HCT116 (cell line): ENCODE measurements around the gene KRTAP12-3. TPM values are rescaled to one million over a fixed set of nuclear protein-coding genes. Genes with fewer than 3 reads are reported as not detected.

Source experiments
- ATAC-seq: fragments of 200-7000 bp; cut with Tn5 transposase; 2 replicates; pipeline ENCODE4 v1.9.1; 2020; ENCODE audit warnings: mild to moderate bottlenecking, moderate library complexity
- BruUV-seq: library from RNA; stranded (reverse); fragments of 400-500 nt; replicated peaks from 2 replicates; lab custom pipeline; 2021; lab: Mats Ljungman, UMichigan
- CTCF ChIA-PET: fragments of 300-600 bp; sonication (Branson Sonifier 250); formaldehyde crosslinking; loops from one replicate; lab custom pipeline; 2021; ENCODE audit warnings: antibody characterized with exemption; lab: Charles Lee
- POLR2A ChIA-PET: fragments of 300-600, 350-600 bp; sonication (Branson Sonifier 250); formaldehyde crosslinking; loops from one replicate; lab custom pipeline; 2021; ENCODE audit warnings: antibody characterized with exemption; lab: Charles Lee
- RAD21 ChIA-PET, 2 experiments: fragments of 300-600 bp; sonication (Branson Sonifier 250); formaldehyde crosslinking; loops; one replicate each; lab custom pipeline; 2023; ENCODE audit warnings: low total read pairs in 2 of 2; ENCODE audit not compliant: uncharacterized antibody in 2 of 2, unreplicated experiment in 2 of 2, low non-redundant PET in 1 of 2; lab: Charles Lee
- DNase-seq: peaks from one replicate; pipeline ENCODE4 v3.0.0-alpha.2; 2010; ENCODE audit warnings: low read depth, low spot score
- H2AFZ ChIP-seq: fragments of 200-600 bp; shearing (Covaris generic), sonication (generic); 2 replicates; pipeline ENCODE4 v1.6.1; 2017; ENCODE audit warnings: low read depth, mixed run types, mixed read lengths, antibody characterized with exemption, low read length; ENCODE audit not compliant: poor library complexity, severe bottlenecking
- H3K27ac ChIP-seq: 2 replicates; pipeline ENCODE4 v1.5.1; 2012; ENCODE audit warnings: low read depth, low read length
- H3K27me3 ChIP-seq: fragments of 200-600 bp; sonication (generic); 2 replicates; pipeline ENCODE4 v1.6.1; 2016; ENCODE audit warnings: mixed run types, low read length, mixed read lengths; ENCODE audit not compliant: insufficient read depth
- H3K36me3 ChIP-seq, 2 experiments: fragments of 200-500 bp in 1 of 2; fragments of 200-600 bp in 1 of 2; sonication (Bioruptor generic) in 1 of 2; sonication (generic) in 1 of 2; 2 replicates each; pipeline versions ENCODE4 v1.5.1 to v1.6.1; 2014 to 2016; ENCODE audit warnings: low read length in 2 of 2, inconsistent platforms in 1 of 2, mixed read lengths in 1 of 2, mixed run types in 1 of 2; ENCODE audit not compliant: insufficient read depth in 2 of 2, control insufficient read depth in 1 of 2
- H3K4me1 ChIP-seq, 2 experiments: fragments of 200-600 bp in 1 of 2; sonication (generic) in 1 of 2; 2 replicates each; pipeline versions ENCODE4 v1.5.1 to v1.6.1; 2012 to 2017; ENCODE audit warnings: low read length in 2 of 2, inconsistent platforms in 1 of 2, mild to moderate bottlenecking in 1 of 2, mixed read lengths in 1 of 2, mixed run types in 1 of 2, moderate library complexity in 1 of 2; ENCODE audit not compliant: insufficient read depth in 2 of 2, control insufficient read depth in 1 of 2
- H3K4me2 ChIP-seq: fragments of 200-600 bp; sonication (generic); 2 replicates; pipeline ENCODE4 v1.6.1; 2017; ENCODE audit warnings: mixed run types, low read length, mixed read lengths
- H3K4me3 ChIP-seq, 2 experiments: fragments of 200-600 bp in 1 of 2; sonication (generic) in 1 of 2; replicated peaks in 1 of 2; 2 replicates each; pipeline ENCODE4 v1.5.1; 2011 to 2016; ENCODE audit warnings: low read length in 2 of 2, control low read depth in 1 of 2, low read depth in 1 of 2, mild to moderate bottlenecking in 1 of 2, mixed read lengths in 1 of 2, mixed run types in 1 of 2
- H3K79me2 ChIP-seq: fragments of 200-600 bp; sonication (generic); 2 replicates; pipeline ENCODE4 v1.6.1; 2017; ENCODE audit warnings: mild to moderate bottlenecking, mixed run types, low read length, moderate library complexity, mixed read lengths; ENCODE audit not compliant: insufficient read depth
- H3K9ac ChIP-seq: fragments of 200-600 bp; sonication (generic); 2 replicates; pipeline ENCODE4 v1.6.1; 2016; ENCODE audit warnings: low read length, mixed read lengths
- H3K9me2 ChIP-seq: fragments of 200-600 bp; sonication (generic), shearing (Covaris generic); 2 replicates; pipeline ENCODE4 v1.6.1; 2017; ENCODE audit warnings: mixed run types, mild to moderate bottlenecking, moderate library complexity; ENCODE audit not compliant: insufficient read depth
- H3K9me3 ChIP-seq, 2 experiments: fragments of 200-500 bp in 1 of 2; fragments of 200-600 bp in 1 of 2; sonication (Bioruptor generic) in 1 of 2; sonication (generic) in 1 of 2; 2 replicates each; pipeline ENCODE4 v1.6.1; 2014 to 2017; ENCODE audit warnings: low read length in 2 of 2, mixed read lengths in 2 of 2, inconsistent platforms in 1 of 2, low read depth in 1 of 2, mild to moderate bottlenecking in 1 of 2, mixed run types in 1 of 2, moderate library complexity in 1 of 2; ENCODE audit not compliant: control insufficient read depth in 1 of 2, insufficient read depth in 1 of 2
- H4K20me1 ChIP-seq: fragments of 200-600 bp; sonication (generic), shearing (Covaris generic); 2 replicates; pipeline ENCODE4 v1.6.1; 2017; ENCODE audit warnings: mixed run types, mild to moderate bottlenecking, moderate library complexity; ENCODE audit not compliant: insufficient read depth
- CEBPB ChIP-seq: IDR thresholded peaks from 2 replicates; pipeline ENCODE4 v1.6.1; 2012; ENCODE audit warnings: low read depth
- EZH2 ChIP-seq: fragments of 200-600 bp; sonication (generic); IDR thresholded peaks from 2 replicates; pipeline ENCODE4 v1.6.1; 2017; ENCODE audit warnings: antibody characterized with exemption, mixed run types
- EZH2phosphoT487 ChIP-seq: fragments of 200-600 bp; IDR thresholded peaks from 2 replicates; pipeline ENCODE4 v1.6.1; 2018; ENCODE audit warnings: antibody characterized with exemption, borderline replicate concordance
- JUND ChIP-seq: IDR thresholded peaks from 2 replicates; pipeline ENCODE4 v1.6.1; 2012
- POLR2A ChIP-seq: IDR thresholded peaks from 2 replicates; pipeline ENCODE4 v1.7.0; 2011; ENCODE audit warnings: borderline replicate concordance; ENCODE audit not compliant: insufficient read depth, insufficient read length; ENCODE audit errors: extremely low read depth
- POLR2AphosphoS5 ChIP-seq: IDR thresholded peaks from 2 replicates; pipeline ENCODE4 v1.6.1; 2011; ENCODE audit warnings: mild to moderate bottlenecking, low read depth, low read length, moderate library complexity
- SP1 ChIP-seq: IDR thresholded peaks from 2 replicates; pipeline ENCODE4 v1.6.1; 2012; ENCODE audit warnings: low read depth
- SRF ChIP-seq: IDR thresholded peaks from 2 replicates; pipeline ENCODE4 v1.6.1; 2012; ENCODE audit warnings: low read depth
- TCF7L2 ChIP-seq: IDR thresholded peaks from 2 replicates; pipeline ENCODE4 v1.7.0; 2011; ENCODE audit warnings: borderline replicate concordance, inconsistent platforms; ENCODE audit not compliant: insufficient read depth, insufficient read length; ENCODE audit errors: extremely low read depth
- YY1 ChIP-seq: IDR thresholded peaks from 2 replicates; pipeline ENCODE4 v1.6.1; 2011; ENCODE audit warnings: low read length, low read depth, moderate library complexity, mild to moderate bottlenecking; ENCODE audit not compliant: insufficient replicate concordance; ENCODE audit errors: extremely low read depth
- ZFX ChIP-seq: fragments of 450-650 bp; IDR thresholded peaks from 2 replicates; pipeline ENCODE4 v1.6.1; 2017
- ZNF274 ChIP-seq: fragments of 200-500 bp; sonication (Bioruptor generic); IDR thresholded peaks from 2 replicates; pipeline ENCODE4 v1.6.1; 2014; ENCODE audit warnings: mild to moderate bottlenecking, low read depth, low read length, inconsistent platforms
- intact Hi-C: fragments of 100-400 bp; cut with micrococcal nuclease; formaldehyde crosslinking; loops from 2 replicates; pipeline ENCODE4 v1.10.0; 2022
- total RNA-seq: library from RNA; stranded (reverse); gene quantifications from one replicate; pipeline ENCODE4 v1.2.1, GENCODE V29; 2021; ENCODE audit not compliant: unreplicated experiment

The KRTAP12-3 gene
- total RNA-seq, 1 experiment from 2014 or later, result not detected

DNA sequence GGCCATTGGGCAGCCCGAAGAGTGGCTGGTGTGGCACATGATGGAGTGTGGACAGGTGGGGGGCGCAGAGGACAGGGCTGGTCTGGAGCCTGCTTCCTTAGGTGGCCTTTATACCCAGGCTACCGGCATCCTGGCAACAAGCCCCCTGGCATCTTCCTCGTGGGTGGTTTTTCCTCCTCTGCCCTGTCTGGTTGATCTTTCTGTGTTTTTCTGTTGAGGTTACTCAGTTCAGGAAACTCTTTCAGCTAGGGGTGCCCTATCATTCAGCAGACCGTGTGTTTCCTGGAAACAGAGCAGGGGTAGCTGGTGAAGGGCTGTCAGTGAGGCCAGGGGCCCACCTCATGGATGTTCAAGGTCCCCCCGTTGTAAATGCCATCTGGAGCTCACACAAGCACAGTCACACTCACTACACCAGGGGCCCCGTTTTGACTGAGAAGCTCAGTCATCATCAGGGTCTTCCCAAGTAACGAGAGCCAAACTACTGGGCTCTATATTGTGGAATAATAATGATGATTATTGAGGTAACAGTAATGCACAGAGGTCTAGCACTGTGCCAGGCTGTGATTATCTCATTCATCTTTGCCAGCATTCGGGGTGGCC, 3.1 kb upstream of the KRTAP12-3 start, which contains the start of gene KRTAP12-4:
Gene KRTAP12-4 (minus strand): TSS at position 84 of the 600 bp plus-strand sequence. CDS start 45 bp downstream, at position 39.
- ATAC-seq, result no peak
- no TSS peak for BruUV-seq
- H4K20me1 ChIP-seq, result no peaks in the 10 kb centered on the region
- no peaks in the 10 kb centered on the region for H3K36me3 ChIP-seq
- H3K27me3 ChIP-seq, result no peaks in the 10 kb centered on the region
- no peak within 1 kb of the TSS for H3K27ac ChIP-seq
- DNase-seq, result no peak
- H3K4me3 ChIP-seq, result no peak within 1 kb of the TSS
- intact Hi-C loops, result no loop called here
- no peak within 1 kb of the TSS for H2AFZ ChIP-seq
- H3K9ac ChIP-seq, result no peak within 1 kb of the TSS
- no peaks in the 10 kb centered on the region for H3K4me1 ChIP-seq
- no peaks in the 10 kb centered on the region for H3K79me2 ChIP-seq
- ChIA-PET POLR2A (no interaction called here), RAD21 (no interaction called here), CTCF (no interaction called here)
- H3K9me2 ChIP-seq, result no peaks in the 10 kb centered on the region
- no peaks in the 10 kb centered on the region for H3K9me3 ChIP-seq
- TF ChIP-seq ZNF274, result no peak
- no peak for TF ChIP-seq POLR2AphosphoS5
- no peak for TF ChIP-seq CEBPB
- no peak for TF ChIP-seq ZFX
- TF ChIP-seq EZH2phosphoT487, result no peak
- no peak for TF ChIP-seq EZH2
- no peak for TF ChIP-seq SRF
- no peak for TF ChIP-seq TCF7L2
- no peak within 1 kb of the TSS for H3K4me2 ChIP-seq

DNA sequence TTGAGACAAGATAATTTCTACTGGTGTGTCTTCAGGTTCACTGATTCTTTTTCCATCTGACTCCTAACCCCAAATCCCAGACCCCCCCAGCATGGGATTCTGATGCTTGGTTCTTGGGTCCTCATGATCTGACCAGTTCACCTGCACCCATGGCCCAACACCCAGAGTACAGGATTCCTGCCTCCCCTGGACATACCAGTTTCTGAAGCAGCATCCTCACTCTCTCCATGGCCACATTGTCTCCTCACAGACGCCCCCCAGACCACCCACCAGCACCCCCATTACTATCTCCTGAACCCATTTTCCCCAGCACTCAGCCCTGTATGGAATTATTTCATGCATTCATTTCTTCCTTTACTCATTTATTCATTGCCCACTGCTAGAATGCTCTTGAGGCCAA, 864 bp upstream of the KRTAP12-3 start:
- Histone ChIP-seq H3K9me3 (no peaks in the 10 kb centered on the region), H3K9me2 (no peaks in the 10 kb centered on the region), H4K20me1 (no peaks in the 10 kb centered on the region), H3K4me1 (no peaks in the 10 kb centered on the region), H3K36me3 (no peaks in the 10 kb centered on the region), H2AFZ (no peak overlapping the region), H3K4me3 (no peak overlapping the region), H3K4me2 (no peak overlapping the region), H3K9ac (no peak overlapping the region), H3K79me2 (no peaks in the 10 kb centered on the region), H3K27ac (no peak overlapping the region), H3K27me3 (no peaks in the 10 kb centered on the region)
- RAD21 ChIA-PET, result no interaction called here
- POLR2A ChIA-PET, result no interaction called here
- TF ChIP-seq SP1 (no peak), ZNF274 (no peak), YY1 (no peak), POLR2A (no peak), JUND (no peak), EZH2phosphoT487 (no peak), EZH2 (no peak), ZFX (no peak)
- no peak for ATAC-seq
- CTCF ChIA-PET, result no interaction called here
- DNase-seq, result no peak
- BruUV-seq, result no TSS peak
- intact Hi-C loops, result no loop called here
